Prostate gland (tissue), 2 donors: ENCODE data around the gene CLCNKB.

Experiments
- CTCF ChIP-seq, 4 experiments: fragments of 200-600 bp in 2 of 4; fragments of 450-650 bp in 2 of 4; sonication (generic) in 2 of 4; IDR thresholded peaks; 1 replicate in 3 of 4; 2 replicates in 1 of 4; pipeline ENCODE4 v1.5.1; 2016 to 2019; ENCODE audit warnings: antibody characterized with exemption in 4 of 4, mild to moderate bottlenecking in 2 of 4, moderate library complexity in 2 of 4
- POLR2A ChIP-seq: fragments of 450-650 bp; IDR thresholded peaks from one replicate; pipeline ENCODE4 v1.6.1; 2016; ENCODE audit warnings: antibody characterized with exemption, mild to moderate bottlenecking
- POLR2AphosphoS5 ChIP-seq: sonication (generic); formaldehyde crosslinking; IDR thresholded peaks from one replicate; pipeline ENCODE4 v1.6.1; 2017; ENCODE audit warnings: antibody characterized with exemption

DNA sequence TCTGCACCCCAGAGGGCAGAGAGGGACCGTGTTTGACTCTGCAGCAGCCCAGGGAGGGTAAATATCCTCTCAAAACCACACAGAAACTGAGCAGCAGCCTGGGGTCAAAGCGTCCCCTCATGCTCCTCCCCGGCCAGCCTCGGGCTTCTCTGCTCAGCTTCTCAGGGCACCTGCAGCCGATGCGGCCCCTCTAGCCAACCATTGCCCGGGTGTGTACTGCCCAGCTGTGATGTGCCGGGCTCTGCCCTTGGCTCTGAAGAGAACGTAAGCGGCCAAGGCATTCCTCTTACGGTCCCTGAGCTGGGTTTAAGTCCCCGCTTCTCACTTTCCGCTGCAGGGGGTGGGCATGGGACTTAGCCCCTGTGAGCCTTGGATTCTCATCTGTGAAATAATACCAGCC lies 24.4 kb downstream of the CLCNKB start:
- TF ChIP-seq POLR2A (no peak), CTCF (IDR thresholded peaks at IDR 0.05) (no peak), POLR2AphosphoS5 (no peak)
